HUDEP-2 (cell line): ENCODE results near the gene STUB1.
"Not testable (repeated sequence)": the region's sequence is repeated elsewhere in the genome, so short reads cannot be mapped to it uniquely, and the experiment has no call there.

Experiments
- DNase-seq, 76 experiments: peaks; one replicate each; lab custom pipeline; 2025; ENCODE audit not compliant: unreplicated experiment in 76 of 76; lab: John Stamatoyannopoulos, UW

Gene STUB1

GRCh38 chr16:677316-678190, 2.7 kb upstream of the STUB1 start:
- DNase-seq = no peak

DNA sequence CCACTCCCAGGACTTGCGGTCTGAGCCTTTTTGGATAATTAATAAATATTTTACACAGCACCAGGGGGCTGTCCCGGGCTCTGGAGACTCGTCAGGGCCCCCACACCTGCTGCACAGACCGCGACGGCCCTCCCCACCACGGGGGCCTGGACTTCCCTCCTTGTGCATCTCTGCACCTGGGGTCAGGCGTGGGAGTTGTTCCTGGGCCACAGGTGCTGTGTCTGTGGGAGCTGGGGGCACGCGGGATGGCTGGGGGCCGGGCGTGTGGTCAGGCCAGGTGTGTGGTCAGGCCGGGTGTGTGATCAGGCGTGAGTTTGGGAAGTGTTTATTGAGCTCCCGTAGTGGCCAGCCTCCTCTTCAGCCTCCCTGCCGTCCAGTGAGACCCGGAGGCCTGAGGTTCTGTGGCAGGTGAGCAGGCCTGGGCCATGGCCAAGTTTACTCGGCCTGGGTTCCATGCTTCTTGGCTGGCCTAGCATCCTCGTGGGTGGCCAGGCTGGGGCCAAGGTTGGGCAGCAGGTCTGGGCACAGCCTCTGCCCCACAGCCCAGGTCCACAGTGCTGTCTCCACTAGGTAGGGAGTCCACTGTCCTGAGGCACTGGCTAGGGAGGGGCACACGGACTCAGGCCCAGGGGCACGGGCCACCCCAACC, 1.9 kb upstream of the STUB1 start:
- no peak for DNase-seq

DNA sequence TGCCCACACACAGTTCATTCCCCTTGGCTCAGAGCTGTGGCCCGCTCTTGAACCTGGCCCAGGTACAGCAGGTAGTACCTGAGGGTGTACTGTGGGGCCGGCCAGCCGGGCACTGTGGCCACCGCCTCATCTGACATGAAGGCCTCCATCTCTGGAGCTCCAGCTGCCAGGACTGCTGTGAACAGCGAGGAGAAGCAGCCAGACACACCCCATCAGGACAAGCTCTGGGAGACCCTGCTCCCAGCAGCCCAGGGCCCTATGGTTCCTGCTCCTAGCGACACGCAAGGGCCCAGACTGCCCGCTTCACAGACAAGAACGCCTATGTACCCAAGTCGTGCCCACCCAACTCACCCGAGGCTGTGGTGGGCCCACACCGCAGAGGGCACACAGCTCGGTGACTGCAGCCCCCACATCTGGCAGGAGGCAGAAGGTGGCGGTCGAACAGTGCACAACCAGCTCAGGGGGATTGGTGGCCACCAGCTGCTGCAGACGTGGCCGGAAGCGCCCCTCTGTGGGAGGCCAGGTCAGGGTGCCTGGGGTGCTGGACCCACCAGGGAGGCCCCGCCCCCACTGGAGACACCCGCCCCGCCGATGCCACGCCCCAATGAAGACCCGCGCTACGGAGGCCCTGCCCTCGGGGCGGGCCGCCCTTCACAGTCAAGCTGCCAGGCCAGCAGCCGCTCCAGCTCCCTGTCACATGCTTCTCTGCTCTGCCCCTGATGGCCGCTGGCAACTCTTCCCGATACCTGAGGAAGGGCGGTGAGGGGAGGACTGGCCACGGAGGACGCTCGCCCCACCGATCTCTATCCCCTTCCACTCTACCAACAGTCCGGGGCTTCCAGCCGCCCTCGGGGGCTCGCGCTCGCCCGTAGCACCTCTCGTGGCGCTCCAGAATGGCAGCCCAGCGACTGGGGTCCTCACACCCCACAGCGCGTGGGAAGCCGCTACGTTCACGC, 1.1 kb upstream of the STUB1 start:
- peak in 69 of 76 experiments; percentile 10 to 80 (median 63) for DNase-seq

- no peak for DNase-seq
Observed at GRCh38 chr16:680625-680945, 375 bp downstream of the STUB1 start.

- DNase-seq = peak in 67 of 76 experiments; percentile 19 to 79 (median 59)
Observed at GRCh38 chr16:680967-681745, 946 bp downstream of the STUB1 start.

GRCh38 chr16:681746-682427, 1.7 kb downstream of the STUB1 start:
- DNase-seq = peak in 15 of 76 experiments; percentile 6 to 66 (median 37)

DNA sequence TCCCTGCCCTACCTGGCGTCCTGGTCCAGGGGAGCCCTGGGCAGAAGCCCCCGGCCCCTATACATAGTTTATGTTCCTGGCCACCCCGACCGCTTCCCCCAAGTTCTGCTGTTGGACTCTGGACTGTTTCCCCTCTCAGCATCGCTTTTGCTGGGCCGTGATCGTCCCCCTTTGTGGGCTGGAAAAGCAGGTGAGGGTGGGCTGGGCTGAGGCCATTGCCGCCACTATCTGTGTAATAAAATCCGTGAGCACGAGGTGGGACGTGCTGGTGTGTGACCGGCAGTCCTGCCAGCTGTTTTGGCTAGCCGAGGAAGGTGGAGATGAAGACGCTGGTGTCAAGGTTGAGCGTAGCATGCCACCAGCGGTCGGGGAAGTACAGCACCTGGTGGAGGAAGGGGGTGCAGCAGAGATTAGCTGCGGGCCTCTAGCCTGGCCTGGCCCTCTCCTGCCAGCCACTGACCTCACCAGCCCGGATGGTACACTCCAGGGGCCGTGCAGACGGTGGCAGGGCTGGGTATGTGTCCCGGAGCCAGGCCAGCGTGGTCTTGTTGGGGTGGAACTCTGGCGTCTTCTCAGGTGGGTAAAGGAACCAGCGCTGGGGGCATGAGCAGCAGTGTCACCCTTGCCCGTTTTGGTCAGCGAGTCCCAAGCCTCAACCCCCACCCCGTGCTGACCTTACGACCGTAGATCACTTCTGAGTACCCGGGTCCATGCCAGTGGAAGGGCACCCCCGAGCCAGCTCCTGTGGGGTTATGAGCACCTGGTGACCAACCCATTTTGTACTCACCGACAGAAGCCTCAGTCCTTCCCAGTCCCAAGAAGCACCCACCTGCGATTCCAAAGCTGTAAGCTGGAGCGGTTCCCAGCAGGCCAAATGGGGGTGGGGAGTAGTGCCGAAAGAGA, 2.5 kb downstream of the STUB1 start:
- peak in 1 of 76 experiments; percentile 16 for DNase-seq

DNA sequence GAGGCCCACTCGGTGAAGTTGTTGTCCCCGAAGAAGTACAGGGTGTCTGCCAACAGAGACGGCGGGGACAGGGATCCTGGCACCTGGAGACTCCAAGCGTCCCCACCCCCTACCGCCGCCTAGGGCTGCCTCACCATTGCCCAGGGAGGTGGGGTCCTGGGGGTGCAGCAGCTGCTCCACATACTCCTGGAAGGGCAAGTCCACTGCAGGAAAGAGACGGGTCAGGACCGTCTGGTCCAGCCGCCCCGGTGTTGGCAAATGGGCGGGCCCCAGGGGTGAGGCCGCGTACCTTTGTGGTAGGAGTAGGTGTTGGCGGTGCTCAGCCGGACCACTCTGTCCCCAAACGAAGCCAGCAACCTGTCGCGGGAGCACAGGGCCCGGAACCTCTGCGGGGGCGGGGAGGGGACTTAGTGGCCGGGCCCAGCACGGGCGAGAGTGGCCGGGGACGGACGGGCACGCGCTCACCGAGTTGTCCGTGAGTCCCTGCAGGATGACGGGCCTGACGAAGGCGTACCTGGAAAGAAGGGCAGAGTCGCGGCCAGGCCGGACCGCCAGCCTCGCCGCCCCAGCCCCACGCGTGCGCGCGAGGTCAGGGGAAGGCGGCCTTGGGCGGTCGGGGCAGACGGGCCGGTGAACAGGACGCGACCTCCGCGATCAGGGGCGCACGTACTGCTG, 3.3 kb downstream of the STUB1 start:
- DNase-seq = peak in 11 of 76 experiments; percentile 12 to 41 (median 30)

DNA sequence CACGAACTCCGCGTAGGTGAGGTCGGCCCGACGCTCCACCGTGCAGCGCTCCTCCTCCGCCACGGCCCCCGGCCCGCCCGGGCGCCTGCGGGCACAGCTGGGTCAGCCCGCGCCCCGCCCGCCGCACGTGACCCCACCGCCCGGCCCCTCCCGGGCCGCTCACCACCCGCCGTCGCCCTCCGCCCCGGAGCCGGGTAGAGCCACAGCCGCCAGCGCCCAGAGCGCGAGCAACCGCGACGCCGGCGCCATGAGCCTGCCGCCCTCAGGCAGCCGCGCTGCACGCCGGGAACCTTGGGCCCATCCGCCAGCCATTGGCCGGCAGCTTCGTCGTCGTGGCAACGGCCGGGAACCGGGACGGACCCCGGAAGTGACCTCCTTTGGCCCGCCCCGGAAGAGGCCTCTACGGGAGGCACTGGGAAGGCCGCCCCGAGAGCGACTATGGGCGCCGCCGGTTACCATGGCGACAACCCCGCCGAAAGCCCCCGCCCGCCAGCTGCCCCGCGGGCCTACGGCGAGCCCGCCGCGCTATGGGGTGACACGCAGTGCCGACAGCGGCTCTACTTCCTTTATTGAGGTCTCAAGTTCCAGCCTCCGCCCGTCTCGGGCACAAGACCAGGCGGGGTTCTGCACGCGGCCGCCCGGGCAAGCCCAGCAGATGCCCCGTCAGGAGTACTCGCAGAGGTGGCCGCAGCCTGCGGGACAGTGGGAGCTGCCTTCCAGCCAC, 4.0 kb downstream of the STUB1 start, which contains the start of gene JMJD8:
Gene JMJD8 (minus strand): TSS at position 264 of the 724 bp plus-strand sequence. CDS start 15 bp downstream, at position 249.
- DNase-seq = peak in 75 of 76 experiments; percentile 27 to 97 (median 93)

GRCh38 chr16:684961-685696, 4.9 kb downstream of the STUB1 start:
- no peak for DNase-seq

- DNase-seq = peak in 60 of 76 experiments; percentile 13 to 73 (median 50)
Observed at GRCh38 chr16:685967-686366, 5.8 kb downstream of the STUB1 start.

GRCh38 chr16:686459-687260, 6.5 kb downstream of the STUB1 start:
- DNase-seq = no peak

GRCh38 chr16:687499-687898, 7.3 kb downstream of the STUB1 start:
- DNase-seq = no peak

- no peak for DNase-seq
Observed at GRCh38 chr16:689175-689897, 9.1 kb downstream of the STUB1 start.

DNA sequence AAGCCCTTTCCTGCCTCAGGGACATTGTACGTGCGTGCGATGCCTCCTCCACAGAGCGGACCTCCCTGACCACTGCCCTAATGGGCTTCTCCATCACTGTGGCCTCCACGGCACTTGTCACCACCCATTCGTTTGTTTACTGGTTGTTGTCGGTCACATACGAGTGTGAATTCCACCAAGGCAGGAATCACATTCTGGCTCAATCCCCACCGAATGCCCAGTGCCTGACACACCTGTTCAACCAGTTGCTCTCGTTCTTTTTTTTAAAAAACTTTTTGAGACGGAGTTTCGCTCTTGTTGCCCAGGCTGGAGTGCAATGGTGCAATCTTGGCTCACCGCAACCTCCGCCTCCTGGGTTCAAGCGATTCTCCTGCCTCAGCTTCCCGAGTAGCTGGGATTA, 11.0 kb downstream of the STUB1 start:
- not testable (repeated sequence) for DNase-seq
